Measurements from ENCODE around the gene LGR6.

- no peak for TF ChIP-seq POLR2A (IDR thresholded peaks at IDR 0.05)
- no peak for TF ChIP-seq CTCF (IDR thresholded peaks at IDR 0.05)
These were observed 6.5 kb downstream of the LGR6 start for GRCh38 chr1:202200112-202200548.

Measured in Peyer's patch (tissue), 4 donors.